IMR-90 (cell line): ENCODE measurements around the gene MAOB. TPM values are rescaled to one million over a fixed set of nuclear protein-coding genes. Genes with fewer than 3 reads are reported as not detected.
"Not testable (repeated sequence)": the region's sequence is repeated elsewhere in the genome, so short reads cannot be mapped to it uniquely, and the experiment has no call there.

ENCODE experiments used
- ATAC-seq: fragments of 200-7000 bp; cut with Tn5 transposase; 2 replicates; pipeline ENCODE4 v1.9.1; 2020; ENCODE audit warnings: low read depth, mild to moderate bottlenecking, moderate library complexity
- BruUV-seq: library from RNA; stranded (reverse); fragments of 400-500 nt; replicated peaks from 2 replicates; lab custom pipeline; 2021; lab: Mats Ljungman, UMichigan
- CTCF ChIA-PET: fragments of 300-600 bp; formaldehyde crosslinking; extraction: SDS; loops from one replicate; lab custom pipeline; 2021; ENCODE audit warnings: antibody characterized with exemption; lab: Yijun Ruan, JAX
- POLR2A ChIA-PET: fragments of 300-600 bp; sonication (Branson Sonifier 250); formaldehyde crosslinking; loops from one replicate; lab custom pipeline; 2022; ENCODE audit warnings: antibody characterized with exemption; ENCODE audit not compliant: unreplicated experiment; lab: Charles Lee
- DNase-seq: peaks from one replicate; pipeline ENCODE4 v3.0.0; 2013
- H2AFZ ChIP-seq: replicated peaks from 2 replicates; pipeline ENCODE3; 2013; ENCODE audit warnings: low read length, mild to moderate bottlenecking; ENCODE audit not compliant: poor library complexity
- H2AK5ac ChIP-seq: 2 replicates; pipeline ENCODE4 v1.6.1; 2013; ENCODE audit warnings: low read depth, low read length, inconsistent platforms
- H2AK9ac ChIP-seq: replicated peaks from 2 replicates; pipeline ENCODE3; 2013; ENCODE audit warnings: mild to moderate bottlenecking, low read depth, low read length, moderate library complexity; ENCODE audit not compliant: poor library complexity
- H2BK120ac ChIP-seq: 2 replicates; pipeline ENCODE4 v1.6.1; 2013; ENCODE audit warnings: low read depth, low read length, inconsistent platforms
- H2BK15ac ChIP-seq: 3 replicates; pipeline ENCODE4 v1.6.1; 2013; ENCODE audit warnings: low read depth, low read length, inconsistent platforms
- H2BK20ac ChIP-seq: 2 replicates; pipeline ENCODE4 v1.6.1; 2013; ENCODE audit warnings: low read depth, mild to moderate bottlenecking, inconsistent platforms, low read length, moderate library complexity
- H2BK5ac ChIP-seq: 2 replicates; pipeline ENCODE4 v1.6.1; 2013; ENCODE audit warnings: mild to moderate bottlenecking, low read depth, low read length, inconsistent platforms; ENCODE audit not compliant: poor library complexity, severe bottlenecking
- H3K14ac ChIP-seq: replicated peaks from 2 replicates; pipeline ENCODE4 v1.6.1; 2013; ENCODE audit warnings: low read depth, low read length, inconsistent platforms
- H3K18ac ChIP-seq: 2 replicates; pipeline ENCODE4 v1.6.1; 2013; ENCODE audit warnings: low read depth, low read length, control low read depth
- H3K23ac ChIP-seq: 2 replicates; pipeline ENCODE4 v1.6.1; 2013; ENCODE audit warnings: low read depth, low read length, inconsistent platforms
- H3K27ac ChIP-seq: 2 replicates; pipeline ENCODE4 v1.5.1; 2013; ENCODE audit warnings: mild to moderate bottlenecking, control low read depth, low read length; ENCODE audit not compliant: insufficient read depth
- H3K27me3 ChIP-seq: 2 replicates; pipeline ENCODE4 v1.6.1; 2013; ENCODE audit warnings: low read length; ENCODE audit not compliant: control insufficient read depth, insufficient read depth
- H3K36me3 ChIP-seq: 2 replicates; pipeline ENCODE4 v1.6.1; 2013; ENCODE audit warnings: low read length, mixed read lengths; ENCODE audit not compliant: control insufficient read depth, insufficient read depth
- H3K4ac ChIP-seq: 2 replicates; pipeline ENCODE4 v1.6.1; 2013; ENCODE audit warnings: low read depth, low read length, inconsistent platforms
- H3K4me1 ChIP-seq: 2 replicates; pipeline ENCODE4 v1.6.1; 2013; ENCODE audit warnings: low read length, mixed read lengths; ENCODE audit not compliant: control insufficient read depth, insufficient read depth
- H3K4me2 ChIP-seq: 2 replicates; pipeline ENCODE4 v1.6.1; 2013; ENCODE audit warnings: low read depth, mild to moderate bottlenecking, control low read depth, low read length, moderate library complexity
- H3K4me3 ChIP-seq: 2 replicates; pipeline ENCODE4 v1.5.1; 2013; ENCODE audit warnings: low read depth, mild to moderate bottlenecking, control low read depth, low read length, moderate library complexity; ENCODE audit not compliant: insufficient read depth
- H3K56ac ChIP-seq: 2 replicates; pipeline ENCODE4 v1.6.1; 2013; ENCODE audit warnings: low read length, inconsistent platforms; ENCODE audit not compliant: insufficient read depth; ENCODE audit errors: extremely low read depth
- H3K79me1 ChIP-seq, 2 experiments: 2 replicates each; pipeline ENCODE4 v1.6.1; 2013; ENCODE audit warnings: low read length in 2 of 2, inconsistent platforms in 1 of 2, low read depth in 1 of 2
- H3K9ac ChIP-seq: 2 replicates; pipeline ENCODE4 v1.6.1; 2013; ENCODE audit warnings: low read depth, low read length, control low read depth
- H3K9me1 ChIP-seq: 2 replicates; pipeline ENCODE4 v1.6.1; 2013; ENCODE audit warnings: low read length, inconsistent platforms; ENCODE audit not compliant: insufficient read depth
- H3K9me3 ChIP-seq: 2 replicates; pipeline ENCODE4 v1.6.1; 2013; ENCODE audit warnings: low read length; ENCODE audit not compliant: control insufficient read depth, insufficient read depth
- H4K20me1 ChIP-seq: 2 replicates; pipeline ENCODE4 v1.6.1; 2013; ENCODE audit warnings: low read length, inconsistent platforms; ENCODE audit not compliant: insufficient read depth
- H4K5ac ChIP-seq: 2 replicates; pipeline ENCODE4 v1.6.1; 2013; ENCODE audit warnings: mild to moderate bottlenecking, low read depth, low read length, control low read depth
- H4K8ac ChIP-seq, 2 experiments: 2 replicates each; pipeline ENCODE4 v1.6.1; 2013; ENCODE audit warnings: low read depth in 2 of 2, low read length in 2 of 2, control low read depth in 1 of 2, inconsistent platforms in 1 of 2
- H4K91ac ChIP-seq: 2 replicates; pipeline ENCODE4 v1.6.1; 2013; ENCODE audit warnings: low read depth, low read length, inconsistent platforms; ENCODE audit not compliant: insufficient read depth
- WGBS, 2 experiments: methylation state at CpG; one replicate each; pipeline versions ENCODE4 v1.1.5 to v1.1.7; 2013; ENCODE audit warnings: missing lambda C conversion rate in 2 of 2; ENCODE audit not compliant: insufficient read length in 1 of 2; ENCODE audit errors: extremely low coverage in 2 of 2; 5-methylcytosine and 5-hydroxymethylcytosine counted together
- dilution Hi-C: fragments of 300-500 bp; cut with HindIII; formaldehyde crosslinking; loops from one replicate; pipeline ENCODE4 v1.14.3; 2018; ENCODE audit warnings: low sequenced_read_pairs; ENCODE audit not compliant: unreplicated experiment
- in situ Hi-C: fragments of 300-500 bp; cut with MboI; formaldehyde crosslinking; loops from 3 replicates; pipeline ENCODE4 v1.14.3; 2019; ENCODE audit warnings: low sequenced_read_pairs, inconsistent platforms, mixed read lengths
- intact Hi-C: fragments of 100-400 bp; cut with micrococcal nuclease; formaldehyde crosslinking; loops from 2 replicates; pipeline ENCODE4 v1.10.0; 2022
- polyA plus RNA-seq, 3 experiments: library from polyadenylated mRNA; depleted of rRNA; stranded (reverse); fragments of >200 nt; gene quantifications; 2 replicates each; pipeline ENCODE4 v1.2.3, GENCODE V29; 2012; ENCODE audit warnings: low replicate concordance in 1 of 3
- total RNA-seq: library from RNA; depleted of rRNA; stranded (reverse); fragments of >200 nt; gene quantifications from 2 replicates; pipeline ENCODE4 v1.2.3, GENCODE V29; 2012

MAOB gene
- total and polyA plus RNA-seq, 2 of the 4 experiments (the other 2 are of a cell fraction) = 0.36 to 0.46 TPM

GRCh38 chrX:43727254-43727653, 155.0 kb downstream of the MAOB start:
- dilution Hi-C loops, in situ Hi-C loops, H3K4me1 ChIP-seq, H4K5ac ChIP-seq, H3K4me3 ChIP-seq, H3K56ac ChIP-seq, H4K20me1 ChIP-seq, H3K9me3 ChIP-seq, POLR2A ChIA-PET, BruUV-seq, H2AK5ac ChIP-seq, H3K9me1 ChIP-seq, H3K4me2 ChIP-seq, H3K36me3 ChIP-seq, DNase-seq, H2BK5ac ChIP-seq, H3K27ac ChIP-seq, H3K4ac ChIP-seq, H2BK120ac ChIP-seq, H2AK9ac ChIP-seq, H4K91ac ChIP-seq, H2BK15ac ChIP-seq, CTCF ChIA-PET, ATAC-seq, H4K8ac ChIP-seq, H3K18ac ChIP-seq, H2BK20ac ChIP-seq, H3K14ac ChIP-seq, H3K79me1 ChIP-seq, H3K23ac ChIP-seq, H2AFZ ChIP-seq, H3K9ac ChIP-seq, H3K27me3 ChIP-seq, intact Hi-C loops: not testable (repeated sequence)
- WGBS, 2 experiments = 57% methylated on average over 5 of the region's 6 CpGs; no CpG with 5 or more reads in 1 of the 2 experiments

DNA sequence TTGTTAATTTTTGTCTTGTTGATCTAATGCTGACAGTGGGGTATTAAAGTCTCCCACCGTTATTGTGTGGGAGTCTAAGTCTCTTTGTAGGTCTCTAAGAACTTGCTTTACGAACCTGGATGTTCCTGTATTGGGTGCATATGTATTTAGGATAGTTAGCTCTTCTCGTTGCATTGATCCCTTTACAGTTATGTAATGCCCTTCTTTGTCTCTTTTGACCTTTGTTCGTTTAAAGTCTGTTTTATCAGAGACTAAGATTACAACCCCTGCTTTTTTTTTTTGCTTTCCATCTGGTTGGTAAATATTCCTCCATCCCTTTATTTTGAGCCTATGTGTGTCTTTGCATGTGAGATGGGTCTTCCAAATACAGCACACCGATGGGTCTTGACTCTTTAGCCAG, 157.0 kb downstream of the MAOB start:
- H3K56ac ChIP-seq, H2BK15ac ChIP-seq, H3K36me3 ChIP-seq, BruUV-seq, H2AK9ac ChIP-seq, POLR2A ChIA-PET, ATAC-seq, dilution Hi-C loops, H3K23ac ChIP-seq, intact Hi-C loops, H3K9me1 ChIP-seq, H4K20me1 ChIP-seq, H4K8ac ChIP-seq, DNase-seq, H3K4me1 ChIP-seq, H2AK5ac ChIP-seq, H4K5ac ChIP-seq, in situ Hi-C loops, H3K14ac ChIP-seq, H3K18ac ChIP-seq, CTCF ChIA-PET, H3K79me1 ChIP-seq, H3K4me2 ChIP-seq, H2BK20ac ChIP-seq, H4K91ac ChIP-seq, H3K27ac ChIP-seq, H2BK120ac ChIP-seq, H3K4ac ChIP-seq, H3K4me3 ChIP-seq, H2AFZ ChIP-seq, H3K9me3 ChIP-seq, H3K9ac ChIP-seq, H2BK5ac ChIP-seq, H3K27me3 ChIP-seq: not testable (repeated sequence)
- WGBS, 2 experiments = no CpG with 5 or more reads among the region's 5 CpGs
